GM18951 (cell line): ENCODE measurements around the gene CCNYL1.

Experiments used
- POLR2A ChIP-seq: IDR thresholded peaks from 4 replicates; pipeline ENCODE4 v1.6.1; 2011; ENCODE audit warnings: mild to moderate bottlenecking; ENCODE audit not compliant: insufficient read length, insufficient read depth; ENCODE audit errors: extremely low read depth
- in situ Hi-C: fragments of 300-500 bp; cut with MboI; formaldehyde crosslinking; loops from one replicate; pipeline ENCODE4 v1.12.0; 2022; ENCODE audit warnings: low sequenced_read_pairs, mixed read lengths, inconsistent platforms; ENCODE audit not compliant: unreplicated experiment

The CCNYL1 gene

GRCh38 chr2:207768866-207769596 lies 57.6 kb downstream of the CCNYL1 start:
- TF ChIP-seq POLR2A: no peak
- in situ Hi-C loops: no loop called here

GRCh38 chr2:207770602-207771404 lies 59.4 kb downstream of the CCNYL1 start:
- no peak for TF ChIP-seq POLR2A
- in situ Hi-C loops: no loop called here

DNA sequence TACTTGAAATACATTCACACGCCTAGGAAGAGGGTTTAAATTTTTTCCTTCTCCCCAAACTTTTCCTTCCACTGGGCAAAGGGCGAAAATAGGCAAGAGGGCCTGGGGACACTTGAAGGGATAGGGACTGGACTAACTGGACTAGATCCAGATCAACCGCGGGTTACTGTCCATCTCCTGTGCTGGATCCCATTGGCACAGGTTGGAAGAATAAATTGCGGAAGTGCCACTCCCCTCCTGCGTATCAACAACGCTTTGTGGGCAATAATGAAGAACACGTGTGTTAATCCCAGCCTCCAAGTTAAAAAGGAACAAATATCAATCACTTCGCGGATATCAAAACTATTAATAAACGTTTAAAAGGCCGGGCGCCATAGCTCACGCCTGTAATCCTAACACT lies 60.0 kb downstream of the CCNYL1 start:
- no peak for TF ChIP-seq POLR2A
- in situ Hi-C loops: no loop called here

DNA sequence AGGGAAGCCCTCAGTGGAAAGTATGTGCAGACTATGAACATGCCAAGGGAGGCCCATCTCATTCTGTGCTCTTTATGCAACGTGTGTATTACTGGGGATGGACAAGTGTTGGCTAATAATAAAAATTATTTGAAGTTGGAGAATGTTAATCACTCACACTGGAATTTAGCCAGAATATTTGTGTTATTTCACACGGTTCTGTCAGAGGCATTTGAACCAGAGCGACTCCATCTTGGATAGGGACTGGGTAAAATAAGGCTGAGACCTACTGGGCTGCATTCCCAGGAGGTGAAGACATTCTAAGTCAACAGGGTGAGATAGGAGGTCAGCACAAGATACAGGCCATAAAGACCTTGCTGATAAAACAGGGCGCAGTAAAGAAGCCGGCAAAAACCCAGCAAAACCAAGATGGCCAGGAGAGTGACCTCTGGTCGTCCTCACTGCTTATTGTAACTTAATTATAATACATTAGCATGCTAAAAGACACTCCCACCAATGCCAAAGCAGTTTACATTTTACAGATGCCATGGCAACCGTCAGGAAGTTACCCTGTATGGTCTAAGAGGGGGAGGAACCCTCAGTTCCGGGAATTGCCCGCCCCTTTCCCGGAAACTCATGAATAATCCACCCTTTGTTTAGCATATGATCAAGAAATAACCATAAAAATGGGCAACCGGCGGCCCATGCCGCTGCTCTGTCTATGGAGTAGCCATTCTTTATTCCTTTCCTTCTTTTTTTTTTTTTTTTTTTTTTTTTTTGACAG lies 60.8 kb downstream of the CCNYL1 start:
- no peak for TF ChIP-seq POLR2A
- in situ Hi-C loops: no loop called here

DNA sequence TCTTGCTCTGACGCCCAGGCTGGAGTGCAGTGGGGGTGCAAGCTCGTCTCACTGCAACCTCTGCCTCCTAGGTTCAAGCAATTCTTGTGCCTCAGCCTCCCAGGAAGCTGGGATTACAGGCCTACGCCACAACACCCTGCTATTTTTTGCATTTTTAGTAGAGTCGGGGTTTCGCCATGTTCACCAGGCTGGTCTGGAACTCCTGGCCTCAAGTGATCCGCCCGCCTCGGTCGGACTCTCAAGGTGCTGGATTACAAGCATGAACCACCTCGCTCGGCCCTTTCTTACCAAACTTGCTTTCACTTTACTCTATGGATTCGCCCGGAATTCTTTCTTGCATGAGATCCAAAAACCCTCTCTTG lies 61.4 kb downstream of the CCNYL1 start:
- in situ Hi-C loops: no loop called here
- no peak for TF ChIP-seq POLR2A

GRCh38 chr2:207775473-207775872 lies 64.0 kb downstream of the CCNYL1 start:
- in situ Hi-C loops: no loop called here
- no peak for TF ChIP-seq POLR2A

DNA sequence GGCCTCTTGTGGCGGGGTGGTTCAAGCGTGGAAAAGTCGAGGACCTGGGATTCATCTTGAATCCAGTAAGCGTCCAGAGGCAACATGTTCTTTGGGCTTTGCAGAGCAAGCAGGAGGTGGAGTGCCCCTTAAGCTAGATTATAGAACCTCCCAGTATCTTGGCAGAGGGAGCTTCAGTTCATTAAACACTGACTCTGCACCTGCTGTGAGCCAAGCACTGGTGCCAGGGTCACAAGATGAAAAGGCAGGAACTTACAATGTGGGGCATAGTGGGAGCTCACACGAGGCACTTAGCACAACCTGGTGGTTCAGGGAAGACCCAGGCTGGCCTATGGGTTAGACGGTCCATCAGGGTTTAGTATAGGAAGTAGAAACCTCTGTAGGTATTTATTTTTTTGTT lies 65.7 kb downstream of the CCNYL1 start:
- no peak for TF ChIP-seq POLR2A
- in situ Hi-C loops: no loop called here

DNA sequence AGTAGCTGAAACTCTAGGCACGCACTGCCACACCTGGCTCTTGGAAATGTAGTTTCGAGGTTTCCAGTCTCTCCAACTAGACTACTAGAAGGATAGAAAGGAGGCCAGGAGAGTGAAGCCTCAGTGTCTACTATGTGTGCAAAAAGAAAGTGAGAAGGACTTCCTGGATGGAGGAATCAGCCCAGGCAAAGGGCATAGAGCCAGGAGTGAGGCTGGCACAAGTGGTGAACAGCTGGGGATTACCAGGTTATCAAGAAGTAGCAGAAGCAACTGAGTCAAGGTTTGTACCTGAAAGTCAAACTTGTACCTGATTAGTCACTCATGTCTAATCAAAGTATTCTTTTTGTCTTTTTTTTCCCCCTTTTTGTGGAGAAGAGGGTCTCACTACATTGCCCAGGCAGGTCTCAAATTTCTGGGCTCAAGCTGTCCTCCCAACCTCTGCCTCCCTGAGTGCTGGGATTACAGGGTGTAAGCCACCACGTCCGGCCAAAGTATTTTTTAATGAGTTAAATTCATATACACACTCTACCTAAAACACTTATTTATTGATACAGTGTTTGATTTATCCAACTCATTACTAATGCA lies 67.0 kb downstream of the CCNYL1 start:
- in situ Hi-C loops: no loop called here

DNA sequence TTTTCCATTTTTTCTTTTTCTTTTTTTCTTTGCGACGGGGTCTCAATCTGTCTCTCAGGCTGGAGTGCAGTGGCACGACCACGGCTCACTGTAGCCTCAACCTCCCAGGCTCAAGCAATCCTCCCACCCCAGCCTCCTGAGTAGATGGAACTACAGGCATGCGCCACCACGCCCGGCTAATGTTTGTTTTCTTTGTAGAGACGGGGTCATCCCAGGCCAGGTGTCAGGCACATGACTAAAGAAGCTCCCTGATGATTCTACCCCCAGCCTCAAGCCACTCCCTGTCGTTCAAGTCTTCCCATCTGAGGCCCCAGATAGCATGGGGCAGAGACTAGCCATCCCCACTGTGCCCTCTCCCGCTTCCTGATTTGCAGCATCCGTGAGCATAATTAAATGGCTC lies 68.1 kb downstream of the CCNYL1 start:
- in situ Hi-C loops: no loop called here
- no peak for TF ChIP-seq POLR2A

More for the DNA sequence above, 67.0 kb downstream of the CCNYL1 start:
- no peak for TF ChIP-seq POLR2A

DNA sequence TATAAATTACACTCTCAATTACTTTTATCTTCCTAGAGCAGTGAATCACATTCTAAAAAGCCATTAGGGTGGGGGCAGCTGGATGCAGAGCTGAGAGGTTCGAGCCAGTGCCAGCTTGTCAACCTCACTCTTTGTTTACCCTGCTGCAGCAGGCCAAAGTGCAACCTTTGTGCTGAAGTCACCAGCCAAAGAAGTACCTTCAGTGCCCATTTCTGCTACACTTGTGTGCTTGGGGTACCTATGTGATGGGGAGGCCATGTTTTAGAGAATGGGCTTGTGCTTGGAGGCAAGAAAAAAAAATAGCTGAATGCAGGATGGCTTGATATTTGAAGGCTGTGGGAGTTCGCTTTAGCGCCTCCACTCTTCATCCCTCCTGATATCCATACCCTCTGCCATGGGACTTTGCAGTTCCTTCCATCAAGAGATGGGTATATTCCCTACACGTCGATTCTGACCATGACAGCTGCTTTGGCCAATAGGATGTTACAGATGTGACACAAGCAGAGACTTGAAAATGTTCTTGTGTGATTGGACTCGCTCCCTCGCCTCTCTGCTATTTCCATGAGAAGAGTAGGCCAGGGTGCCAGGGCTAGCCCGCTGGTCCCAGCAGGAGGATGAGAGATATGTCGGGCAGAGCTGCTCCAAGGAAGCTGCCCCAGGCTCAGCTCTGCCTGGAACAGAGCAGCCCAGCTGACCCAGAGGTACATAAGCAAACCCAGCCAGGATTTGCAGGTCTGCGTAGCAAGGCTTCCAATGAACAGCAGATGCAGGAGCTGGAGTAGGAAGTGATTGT lies 71.0 kb downstream of the CCNYL1 start:
- TF ChIP-seq POLR2A: no peak
- in situ Hi-C loops: no loop called here

GRCh38 chr2:207783514-207783913 lies 72.1 kb downstream of the CCNYL1 start:
- TF ChIP-seq POLR2A: no peak
- in situ Hi-C loops: no loop called here

DNA sequence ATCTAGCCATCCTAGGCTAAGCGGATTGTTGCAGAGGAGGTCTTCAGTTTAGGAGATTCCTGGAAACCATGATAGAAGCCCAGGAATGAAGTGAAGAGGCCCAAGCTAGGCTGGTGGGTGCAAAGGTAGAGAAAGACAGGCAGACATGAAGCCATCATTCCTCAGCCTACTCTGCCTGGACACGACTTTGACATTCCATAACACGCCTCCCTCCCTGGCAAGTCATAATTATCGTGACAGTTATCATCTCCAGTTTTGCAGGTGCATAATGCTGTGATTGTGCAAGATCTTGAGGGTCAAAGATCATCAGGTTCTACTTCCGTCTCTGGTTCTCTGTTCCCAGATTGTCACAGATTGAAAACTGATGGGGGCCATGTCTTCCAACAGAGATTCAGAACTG lies 73.5 kb downstream of the CCNYL1 start:
- TF ChIP-seq POLR2A: no peak
- in situ Hi-C loops: no loop called here
